ENCODE data around the gene CD47. TPM values are rescaled to one million over a fixed set of nuclear protein-coding genes. Genes with fewer than 3 reads are reported as not detected.

Gene CD47
- polyA plus RNA-seq, 1 of the 3 experiments (the other 2 are of a cell fraction) = 19.6 TPM

GRCh38 chr3:107994956-107995715 lies 95.7 kb downstream of the CD47 start:
- TF ChIP-seq GATA2 (CRISPR knock-in tag; IDR thresholded peaks at IDR 0.05) (no peak), USF1 (IDR thresholded peaks at IDR 0.05; ENCODE audit: borderline replicate concordance, low read depth) (no peak), PBX3 (IDR thresholded peaks at IDR 0.05) (no peak), EP300 (IDR thresholded peaks at IDR 0.05; ENCODE audit: borderline replicate concordance in 1 of 2, low read depth in 1 of 2, low read length in 1 of 2) (no peak), POLR2AphosphoS5 (IDR thresholded peaks at IDR 0.05; ENCODE audit: low read depth, low read length) (no peak), NFIC (IDR thresholded peaks at IDR 0.05; ENCODE audit: borderline replicate concordance) (peak; percentile 39; the same call in 1 of the 2 replicates), IRF3 (IDR thresholded peaks at IDR 0.05; ENCODE audit: low read depth, low read length) (no peak), MEF2A (IDR thresholded peaks at IDR 0.05; ENCODE audit: borderline replicate concordance, low read depth) (no peak)
- H3K4me3 ChIP-seq (ENCODE audit: low read depth in 2 of 2, low read length in 1 of 2) = no peak overlapping the region
- H3K9me2 ChIP-seq = no peaks in the 10 kb centered on the region
- WGBS (ENCODE audit: low lambda C conversion rate) = 66% methylated on average over 4 of the region's 4 CpGs
- no peaks in the 10 kb centered on the region for H3K9me3 ChIP-seq
- H3K79me2 ChIP-seq (ENCODE audit: insufficient read depth) = no peaks in the 10 kb centered on the region
- no peak overlapping the region for H3K9ac ChIP-seq
- H3K27ac ChIP-seq (ENCODE audit: low read depth in 2 of 2, low read length in 1 of 2) = no peak overlapping the region
- no peaks in the 10 kb centered on the region for H3F3A ChIP-seq (replicated peaks; ENCODE audit: insufficient read depth)
- no peak for DNase-seq
- H4K20me1 ChIP-seq (ENCODE audit: insufficient read depth) = no peaks in the 10 kb centered on the region
- H3K4me2 ChIP-seq = no peak overlapping the region
- peaks cover 0 to 14% of the 10 kb centered on the region in 2 experiments; a peak in 2 of 4 replicates for H3K4me1 ChIP-seq (ENCODE audit: control insufficient read depth in 1 of 2, insufficient read depth in 2 of 2, low read depth in 1 of 2, low read length in 1 of 2)
- H3K36me3 ChIP-seq (replicated peaks in 1 of 2; ENCODE audit: control insufficient read depth in 1 of 2, insufficient read depth in 2 of 2, low read length in 1 of 2) = no peaks in the 10 kb centered on the region
- no peak overlapping the region for H2AFZ ChIP-seq (ENCODE audit: low read depth)
- ChIA-PET POLR2A (no interaction called here), CTCF (interaction anchor here (0.6 to 1.8 kb wide), 4 partner anchors 16 to 398 kb away, joined by 3 to 5 read pairs (median 4); no protein-coding TSS in a partner anchor)
- H3K27me3 ChIP-seq (ENCODE audit: insufficient read depth) = no peaks in the 10 kb centered on the region

GRCh38 chr3:107994181-107994580 lies 96.7 kb downstream of the CD47 start:
- Histone ChIP-seq H3K9me2 (no peaks in the 10 kb centered on the region), H3K4me2 (no peak overlapping the region), H3K4me1 (ENCODE audit: control insufficient read depth in 1 of 2, insufficient read depth in 2 of 2, low read depth in 1 of 2, low read length in 1 of 2) (peaks cover 2 to 19% of the 10 kb centered on the region in 2 experiments), H3K27ac (ENCODE audit: low read depth in 2 of 2, low read length in 1 of 2) (no peak overlapping the region), H3K79me2 (ENCODE audit: insufficient read depth) (no peaks in the 10 kb centered on the region), H3K9ac (no peak overlapping the region), H3F3A (replicated peaks; ENCODE audit: insufficient read depth) (no peaks in the 10 kb centered on the region), H4K20me1 (ENCODE audit: insufficient read depth) (no peaks in the 10 kb centered on the region), H3K36me3 (replicated peaks in 1 of 2; ENCODE audit: control insufficient read depth in 1 of 2, insufficient read depth in 2 of 2, low read length in 1 of 2) (no peaks in the 10 kb centered on the region), H3K27me3 (ENCODE audit: insufficient read depth) (no peaks in the 10 kb centered on the region), H3K9me3 (no peaks in the 10 kb centered on the region), H3K4me3 (ENCODE audit: low read depth in 2 of 2, low read length in 1 of 2) (no peak overlapping the region), H2AFZ (ENCODE audit: low read depth) (no peak overlapping the region)
- ChIA-PET POLR2A (no interaction called here), CTCF (interaction anchor here (1.2 kb wide), 1 partner anchor 37 kb away, joined by 4 read pairs; no protein-coding TSS in a partner anchor)
- 92% methylated on average over 2 of the region's 2 CpGs for WGBS (ENCODE audit: low lambda C conversion rate)
- no peak for DNase-seq
- TF ChIP-seq TAF1 (IDR thresholded peaks at IDR 0.05; ENCODE audit: borderline replicate concordance, low read depth, low read length) = no peak
- no peak for TF ChIP-seq RXRA (IDR thresholded peaks at IDR 0.05; ENCODE audit: borderline replicate concordance, low read depth)
- no peak for TF ChIP-seq CHD2 (IDR thresholded peaks at IDR 0.05; ENCODE audit: low read length, partially characterized antibody)
- no peak for TF ChIP-seq GATA2 (CRISPR knock-in tag; IDR thresholded peaks at IDR 0.05)
- TF ChIP-seq MAX (IDR thresholded peaks at IDR 0.05; ENCODE audit: low read depth) = no peak
- no peak for TF ChIP-seq FOSL2 (IDR thresholded peaks at IDR 0.05; ENCODE audit: borderline replicate concordance, low read depth)
- no peak for TF ChIP-seq YY1 (IDR thresholded peaks at IDR 0.05; ENCODE audit: low read depth)
- TF ChIP-seq ZBTB33 (IDR thresholded peaks at IDR 0.05; ENCODE audit: borderline replicate concordance, low read depth) = no peak
- TF ChIP-seq MEF2A (IDR thresholded peaks at IDR 0.05; ENCODE audit: borderline replicate concordance, low read depth) = no peak
- TF ChIP-seq SIN3A (IDR thresholded peaks at IDR 0.05; ENCODE audit: borderline replicate concordance, low read depth, low read length) = no peak
- TF ChIP-seq TCF12 (IDR thresholded peaks at IDR 0.05) = no peak
- TF ChIP-seq RCOR1 (IDR thresholded peaks at IDR 0.05; ENCODE audit: low read length) = no peak
- TF ChIP-seq EZH2phosphoT487 (IDR thresholded peaks at IDR 0.05; ENCODE audit: borderline replicate concordance, low read depth) = no peak

All from SK-N-SH (cell line).